ENCODE results near the gene SELPLG. TPM values are rescaled to one million over a fixed set of nuclear protein-coding genes. Genes with fewer than 3 reads are reported as not detected.

Gene SELPLG
- total and polyA plus RNA-seq, 3 donors from 2014 or later: 1.1 to 10.4 (median 2.7) TPM

DNA sequence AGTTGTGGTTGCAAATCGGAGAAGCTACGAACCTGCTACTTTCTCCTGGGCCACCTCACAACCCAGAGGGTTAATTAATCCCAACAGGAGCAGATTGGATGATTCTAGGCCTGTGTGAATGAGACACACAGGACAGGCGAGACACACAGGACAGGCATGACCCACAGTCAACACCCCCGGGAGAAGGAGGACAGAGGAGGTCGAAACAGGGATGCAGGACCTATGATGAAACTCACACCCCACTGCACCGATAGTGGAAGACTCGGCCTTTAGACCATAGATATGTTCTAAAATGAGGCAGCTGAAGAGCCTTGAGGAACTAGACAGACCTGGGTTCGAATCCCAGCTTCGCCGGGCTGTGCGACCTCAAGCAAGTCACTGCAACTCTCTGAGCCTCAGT lies 47.4 kb downstream of the SELPLG start:
- peaks cover 11% of the 10 kb centered on the region for H3K4me1 ChIP-seq
- H3K27me3 ChIP-seq: no peaks in the 10 kb centered on the region
- no peak for DNase-seq
- no peak overlapping the region for H3K27ac ChIP-seq
- no peak for TF ChIP-seq POLR2A (IDR thresholded peaks at IDR 0.05)
- TF ChIP-seq CTCF (IDR thresholded peaks at IDR 0.05): no peak
- no peaks in the 10 kb centered on the region for H3K9me3 ChIP-seq
- no peak overlapping the region for H3K4me3 ChIP-seq
- intact Hi-C loops (cut with DNase I; ENCODE audit: low total_unique reads): no loop called here
- H3K36me3 ChIP-seq (ENCODE audit: low read depth, missing control alignments): no peaks in the 10 kb centered on the region
- 92 to 98% methylated on average over 11 of the region's 11 CpGs for WGBS, 2 donors

DNA sequence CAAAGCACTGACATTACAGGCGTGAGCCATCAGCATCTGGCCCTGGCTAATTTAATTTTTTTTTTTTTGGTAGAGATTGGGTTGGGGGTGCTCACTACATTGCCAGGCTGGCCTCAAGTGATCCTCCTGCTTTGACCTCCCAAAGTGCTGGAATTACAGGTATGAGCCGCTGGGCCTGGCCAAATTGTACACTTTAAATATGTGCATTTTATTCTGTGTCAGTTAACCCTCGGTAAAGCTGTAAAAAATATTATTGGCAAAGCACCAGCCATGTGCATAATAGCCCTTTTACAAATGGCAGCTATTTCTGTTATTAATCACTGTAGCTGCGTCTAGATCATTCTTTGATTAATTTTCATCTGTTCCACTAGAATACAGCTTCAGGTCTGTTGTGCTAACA lies 47.8 kb downstream of the SELPLG start:
- Histone ChIP-seq H3K4me1 (peaks cover 15% of the 10 kb centered on the region), H3K9me3 (no peaks in the 10 kb centered on the region), H3K36me3 (ENCODE audit: low read depth, missing control alignments) (no peaks in the 10 kb centered on the region), H3K27me3 (no peaks in the 10 kb centered on the region), H3K4me3 (no peak overlapping the region), H3K27ac (no peak overlapping the region)
- TF ChIP-seq POLR2A (IDR thresholded peaks at IDR 0.05) (no peak), CTCF (IDR thresholded peaks at IDR 0.05) (no peak)
- intact Hi-C loops (cut with DNase I; ENCODE audit: low total_unique reads): no loop called here
- 77 to 83% methylated on average over 4 of the region's 4 CpGs for WGBS, 2 donors
- DNase-seq: no peak

GRCh38 chr12:108584456-108585065 lies 49.1 kb downstream of the SELPLG start:
- 85 to 86% methylated on average over 3 of the region's 3 CpGs for WGBS, 2 donors
- DNase-seq: no peak
- no peaks in the 10 kb centered on the region for H3K36me3 ChIP-seq (ENCODE audit: low read depth, missing control alignments)
- no peaks in the 10 kb centered on the region for H3K9me3 ChIP-seq
- no peaks in the 10 kb centered on the region for H3K27me3 ChIP-seq
- H3K4me1 ChIP-seq: peaks cover 19% of the 10 kb centered on the region
- intact Hi-C loops (cut with DNase I; ENCODE audit: low total_unique reads): no loop called here
- TF ChIP-seq CTCF (IDR thresholded peaks at IDR 0.05) (no peak), POLR2A (IDR thresholded peaks at IDR 0.05) (no peak)
- no peak overlapping the region for H3K4me3 ChIP-seq
- H3K27ac ChIP-seq: no peak overlapping the region

GRCh38 chr12:108583991-108584390 lies 49.7 kb downstream of the SELPLG start:
- intact Hi-C loops (cut with DNase I; ENCODE audit: low total_unique reads): no loop called here
- TF ChIP-seq CTCF (IDR thresholded peaks at IDR 0.05) (no peak), POLR2A (IDR thresholded peaks at IDR 0.05) (no peak)

More at GRCh38 chr12:108583991-108584390, 49.7 kb downstream of the SELPLG start:
- H3K9me3 ChIP-seq: no peaks in the 10 kb centered on the region
- no peaks in the 10 kb centered on the region for H3K27me3 ChIP-seq
- 67 to 80% methylated on average over 2 to 7 of the region's 7 CpGs for WGBS, 2 donors
- no peaks in the 10 kb centered on the region for H3K36me3 ChIP-seq (ENCODE audit: low read depth, missing control alignments)
- H3K4me3 ChIP-seq: no peak overlapping the region
- H3K27ac ChIP-seq: no peak overlapping the region
- no peak for DNase-seq
- peaks cover 17% of the 10 kb centered on the region for H3K4me1 ChIP-seq

Data from testis (tissue), 3 donors.